ENCODE results near the gene ORC3. TPM values are rescaled to one million over a fixed set of nuclear protein-coding genes. Genes with fewer than 3 reads are reported as not detected.
"Not testable (repeated sequence)": the region's sequence is repeated elsewhere in the genome, so short reads cannot be mapped to it uniquely, and the experiment has no call there.

ORC3 gene
- total RNA-seq, 1 donor from 2014 or later = 18.9 TPM

GRCh38 chr6:87675004-87675681, 85.2 kb downstream of the ORC3 start:
- ATAC-seq = no peak
- intact Hi-C loops (cut with DNase I) = no loop called here
- no peak for DNase-seq (ENCODE audit: missing footprints)

GRCh38 chr6:87682310-87682709, 92.4 kb downstream of the ORC3 start:
- ATAC-seq (no peak), DNase-seq (ENCODE audit: missing footprints) (no peak)
- intact Hi-C loops (cut with DNase I) = no loop called here

GRCh38 chr6:87683890-87684289, 94.0 kb downstream of the ORC3 start:
- no peak for DNase-seq (ENCODE audit: missing footprints)
- ATAC-seq = no peak
- intact Hi-C loops (cut with DNase I) = no loop called here

GRCh38 chr6:87684895-87685654, 95.1 kb downstream of the ORC3 start:
- intact Hi-C loops (cut with DNase I) = no loop called here
- no peak for DNase-seq (ENCODE audit: missing footprints)
- peak; percentile 43 for ATAC-seq

- ATAC-seq; DNase-seq (ENCODE audit: missing footprints); intact Hi-C loops (cut with DNase I): not testable (repeated sequence)
Measured at GRCh38 chr6:87686636-87687205, 96.8 kb downstream of the ORC3 start.

- no peak for ATAC-seq
- intact Hi-C loops (cut with DNase I) = no loop called here
Measured at GRCh38 chr6:87687296-87687695, 97.4 kb downstream of the ORC3 start.

GRCh38 chr6:87687893-87688292, 98.0 kb downstream of the ORC3 start:
- ATAC-seq; intact Hi-C loops (cut with DNase I); DNase-seq (ENCODE audit: missing footprints): not testable (repeated sequence)

More at GRCh38 chr6:87687296-87687695, 97.4 kb downstream of the ORC3 start:
- DNase-seq (ENCODE audit: missing footprints) = no peak

GRCh38 chr6:87690441-87690840, 100.5 kb downstream of the ORC3 start:
- intact Hi-C loops (cut with DNase I) = no loop called here
- DNase-seq (ENCODE audit: missing footprints) = no peak
- ATAC-seq = no peak

- intact Hi-C loops (cut with DNase I) = no loop called here
- DNase-seq (ENCODE audit: missing footprints) = no peak
- ATAC-seq = no peak
Measured at GRCh38 chr6:87692086-87692485, 102.2 kb downstream of the ORC3 start.

GRCh38 chr6:87696817-87697216, 106.9 kb downstream of the ORC3 start:
- intact Hi-C loops (cut with DNase I); DNase-seq (ENCODE audit: missing footprints); ATAC-seq: not testable (repeated sequence)

- DNase-seq (ENCODE audit: missing footprints) (no peak), ATAC-seq (no peak)
- intact Hi-C loops (cut with DNase I) = no loop called here
Measured at GRCh38 chr6:87697581-87698546, 107.9 kb downstream of the ORC3 start.

GRCh38 chr6:87698547-87699006, 108.6 kb downstream of the ORC3 start:
- intact Hi-C loops (cut with DNase I) = no loop called here
- no peak for DNase-seq (ENCODE audit: missing footprints)

GRCh38 chr6:87699576-87699975, 109.6 kb downstream of the ORC3 start:
- ATAC-seq = no peak
- DNase-seq (ENCODE audit: missing footprints) = no peak
- intact Hi-C loops (cut with DNase I) = no loop called here

More at GRCh38 chr6:87698547-87699006, 108.6 kb downstream of the ORC3 start:
- no peak for ATAC-seq

- intact Hi-C loops (cut with DNase I) = loop anchor here (5.0 to 10.0 kb wide), 3 partner anchors 94 to 546 kb away; partner anchors contain the start of genes ORC3 and ZNF292
- DNase-seq (ENCODE audit: missing footprints) = no peak
- peak; percentile 12 for ATAC-seq
Measured at GRCh38 chr6:87700397-87701343, 110.7 kb downstream of the ORC3 start.

GRCh38 chr6:87701344-87701675, 111.4 kb downstream of the ORC3 start:
- DNase-seq (ENCODE audit: missing footprints) = peak; percentile 72
- intact Hi-C loops (cut with DNase I) = loop anchor here (5.0 to 10.0 kb wide), 3 partner anchors 93 to 547 kb away; partner anchors contain the start of genes ORC3 and ZNF292
- ATAC-seq = peak; percentile 7

GRCh38 chr6:87701676-87702588, 112.0 kb downstream of the ORC3 start, which contains the start of gene AKIRIN2:
Gene AKIRIN2, minus strand, starts transcription at chr6:87702233. Its CDS starts 549 bp downstream, at chr6:87701684.
- intact Hi-C loops (cut with DNase I) = loop anchor here (5.0 to 10.0 kb wide), 3 partner anchors 93 to 547 kb away; partner anchors contain the start of genes ORC3 and ZNF292
- DNase-seq (ENCODE audit: missing footprints) = peak; percentile 97
- peak; percentile 94 for ATAC-seq

All from Right ventricle myocardium inferior (tissue), 1 donor.